Muscle layer of colon (tissue), 2 donors: ENCODE results near the gene RFX5.
A peak's percentile ranks its signal among the peaks of the same experiment; 100 is the strongest.

Source experiments
- H3K27ac ChIP-seq: one replicate; pipeline ENCODE4 v1.7.0; 2013; ENCODE audit warnings: low read depth, mild to moderate bottlenecking, low read length, moderate library complexity
- H3K27me3 ChIP-seq, 2 donors: one replicate each; pipeline ENCODE4 v1.7.0; 2013; ENCODE audit warnings: low read length in 2 of 2, mild to moderate bottlenecking in 2 of 2; ENCODE audit not compliant: insufficient read depth in 2 of 2, control insufficient read depth in 1 of 2
- H3K36me3 ChIP-seq: one replicate; pipeline ENCODE4 v1.7.0; 2013; ENCODE audit warnings: mild to moderate bottlenecking, low read length; ENCODE audit not compliant: insufficient read depth
- H3K4me1 ChIP-seq: one replicate; pipeline ENCODE4 v1.7.0; 2013; ENCODE audit warnings: mild to moderate bottlenecking, low read length; ENCODE audit not compliant: insufficient read depth
- H3K4me3 ChIP-seq, 2 donors: one replicate each; pipeline ENCODE4 v1.7.0; 2013; ENCODE audit warnings: low read length in 2 of 2, low read depth in 1 of 2, mild to moderate bottlenecking in 1 of 2, moderate library complexity in 1 of 2
- H3K9ac ChIP-seq: one replicate; pipeline ENCODE4 v1.7.0; 2013; ENCODE audit warnings: low read length
- H3K9me3 ChIP-seq: one replicate; pipeline ENCODE4 v1.7.0; 2013; ENCODE audit warnings: mild to moderate bottlenecking, low read length
- donor health status: abdominal sarcoma.
- donor health status: Adenocarcinoma of cecum.

Gene RFX5

GRCh38 chr1:151312826-151313225, 34.2 kb downstream of the RFX5 start:
- peaks cover 59% of the 10 kb centered on the region for H3K36me3 ChIP-seq
- H3K4me3 ChIP-seq, result no peak overlapping the region
- no peaks in the 10 kb centered on the region for H3K9me3 ChIP-seq
- H3K4me1 ChIP-seq, result peaks cover 47% of the 10 kb centered on the region
- no peaks in the 10 kb centered on the region for H3K27me3 ChIP-seq
- no peak overlapping the region for H3K27ac ChIP-seq
- no peak overlapping the region for H3K9ac ChIP-seq

- H3K4me3 ChIP-seq, result no peak overlapping the region
- no peak overlapping the region for H3K9ac ChIP-seq
- H3K36me3 ChIP-seq, result peaks cover 59% of the 10 kb centered on the region
- H3K4me1 ChIP-seq, result peaks cover 47% of the 10 kb centered on the region
- no peak overlapping the region for H3K27ac ChIP-seq
- H3K27me3 ChIP-seq, result no peaks in the 10 kb centered on the region
- H3K9me3 ChIP-seq, result no peaks in the 10 kb centered on the region
Observed at GRCh38 chr1:151312411-151312810, 34.6 kb downstream of the RFX5 start.

GRCh38 chr1:151311589-151312331, 35.3 kb downstream of the RFX5 start:
- H3K27me3 ChIP-seq, result no peaks in the 10 kb centered on the region
- H3K27ac ChIP-seq, result peak overlapping the region; percentile 47
- H3K9ac ChIP-seq, result no peak overlapping the region
- H3K9me3 ChIP-seq, result no peaks in the 10 kb centered on the region
- H3K4me3 ChIP-seq, result no peak overlapping the region
- H3K36me3 ChIP-seq, result peaks cover 63% of the 10 kb centered on the region
- H3K4me1 ChIP-seq, result peaks cover 47% of the 10 kb centered on the region

- Histone ChIP-seq H3K27ac (peak overlapping the region; percentile 26), H3K27me3 (no peaks in the 10 kb centered on the region), H3K36me3 (peaks cover 66% of the 10 kb centered on the region), H3K4me3 (no peak overlapping the region), H3K4me1 (peaks cover 47% of the 10 kb centered on the region), H3K9me3 (no peaks in the 10 kb centered on the region), H3K9ac (no peak overlapping the region)
Observed at GRCh38 chr1:151311011-151311410, 36.0 kb downstream of the RFX5 start.

GRCh38 chr1:151309811-151310323, 37.2 kb downstream of the RFX5 start:
- H3K9ac ChIP-seq, result no peak overlapping the region
- H3K9me3 ChIP-seq, result no peaks in the 10 kb centered on the region
- no peak overlapping the region for H3K4me3 ChIP-seq
- H3K27ac ChIP-seq, result no peak overlapping the region
- H3K36me3 ChIP-seq, result peaks cover 67% of the 10 kb centered on the region
- no peaks in the 10 kb centered on the region for H3K27me3 ChIP-seq
- H3K4me1 ChIP-seq, result peaks cover 47% of the 10 kb centered on the region

GRCh38 chr1:151294742-151295462, 52.1 kb downstream of the RFX5 start:
- no peak overlapping the region for H3K4me3 ChIP-seq
- H3K27ac ChIP-seq, result no peak overlapping the region
- no peak overlapping the region for H3K9ac ChIP-seq
- no peaks in the 10 kb centered on the region for H3K9me3 ChIP-seq
- no peaks in the 10 kb centered on the region for H3K27me3 ChIP-seq
- peaks cover 76% of the 10 kb centered on the region for H3K36me3 ChIP-seq
- no peaks in the 10 kb centered on the region for H3K4me1 ChIP-seq

GRCh38 chr1:151293093-151293492, 54.0 kb downstream of the RFX5 start:
- H3K4me1 ChIP-seq, result no peaks in the 10 kb centered on the region
- H3K36me3 ChIP-seq, result peaks cover 78% of the 10 kb centered on the region
- H3K27me3 ChIP-seq, result no peaks in the 10 kb centered on the region
- H3K27ac ChIP-seq, result no peak overlapping the region
- H3K9me3 ChIP-seq, result no peaks in the 10 kb centered on the region
- no peak overlapping the region for H3K9ac ChIP-seq
- no peak overlapping the region for H3K4me3 ChIP-seq

- Histone ChIP-seq H3K9me3 (no peaks in the 10 kb centered on the region), H3K4me3 (no peak overlapping the region), H3K27me3 (no peaks in the 10 kb centered on the region), H3K27ac (no peak overlapping the region), H3K36me3 (peaks cover 79% of the 10 kb centered on the region), H3K9ac (no peak overlapping the region), H3K4me1 (no peaks in the 10 kb centered on the region)
Observed at GRCh38 chr1:151292207-151293030, 54.6 kb downstream of the RFX5 start.

- no peaks in the 10 kb centered on the region for H3K9me3 ChIP-seq
- H3K4me1 ChIP-seq, result no peaks in the 10 kb centered on the region
- peaks cover 86% of the 10 kb centered on the region for H3K36me3 ChIP-seq
- no peak overlapping the region for H3K9ac ChIP-seq
- H3K4me3 ChIP-seq, result no peak overlapping the region
- H3K27me3 ChIP-seq, result no peaks in the 10 kb centered on the region
- no peak overlapping the region for H3K27ac ChIP-seq
Observed at GRCh38 chr1:151290709-151291303, 56.2 kb downstream of the RFX5 start.
